ENCODE data around the gene CASP14.

The CASP14 gene

GRCh38 chr19:15022752-15023151, 26.5 kb upstream of the CASP14 start:
- H3K9ac ChIP-seq (ENCODE audit: low read length): no peak overlapping the region
- no peaks in the 10 kb centered on the region for H4K20me1 ChIP-seq (ENCODE audit: insufficient read depth, low read length)
- DNase-seq: no peak
- H3K4me1 ChIP-seq (ENCODE audit: low read length): no peaks in the 10 kb centered on the region
- no peaks in the 10 kb centered on the region for H3K9me3 ChIP-seq (replicated peaks; ENCODE audit: insufficient read depth, low read length)
- H3K4me2 ChIP-seq (ENCODE audit: low read depth, low read length): no peak overlapping the region
- no peaks in the 10 kb centered on the region for H3F3A ChIP-seq (ENCODE audit: insufficient read depth, low read length)
- H3K27me3 ChIP-seq (replicated peaks; ENCODE audit: insufficient read depth, low read length): peaks cover 55% of the 10 kb centered on the region
- no peaks in the 10 kb centered on the region for H3K79me2 ChIP-seq (ENCODE audit: low read length)
- H3K4me3 ChIP-seq (ENCODE audit: low read length): no peak overlapping the region
- H3K9me2 ChIP-seq (replicated peaks; ENCODE audit: insufficient read depth, low read length): no peaks in the 10 kb centered on the region
- TF ChIP-seq EZH2phosphoT487 (IDR thresholded peaks at IDR 0.05; ENCODE audit: low read length) (no peak), CTCF (IDR thresholded peaks at IDR 0.05; ENCODE audit: low read length) (no peak), EZH2 (optimal IDR thresholded peaks at IDR 0.05; ENCODE audit: low read depth, low read length) (no peak)
- no peak overlapping the region for H3K27ac ChIP-seq (ENCODE audit: low read length)
- no peak overlapping the region for H2AFZ ChIP-seq (ENCODE audit: low read length)
- H3K36me3 ChIP-seq (replicated peaks; ENCODE audit: insufficient read depth, low read length): no peaks in the 10 kb centered on the region

GRCh38 chr19:15025217-15025616, 24.1 kb upstream of the CASP14 start:
- no peaks in the 10 kb centered on the region for H3K36me3 ChIP-seq (replicated peaks; ENCODE audit: insufficient read depth, low read length)
- DNase-seq: no peak
- no peak overlapping the region for H3K9ac ChIP-seq (ENCODE audit: low read length)
- no peaks in the 10 kb centered on the region for H4K20me1 ChIP-seq (ENCODE audit: insufficient read depth, low read length)
- no peaks in the 10 kb centered on the region for H3K9me3 ChIP-seq (replicated peaks; ENCODE audit: insufficient read depth, low read length)
- H3K27me3 ChIP-seq (replicated peaks; ENCODE audit: insufficient read depth, low read length): peaks cover 66% of the 10 kb centered on the region
- no peaks in the 10 kb centered on the region for H3F3A ChIP-seq (ENCODE audit: insufficient read depth, low read length)
- H3K27ac ChIP-seq (ENCODE audit: low read length): no peak overlapping the region
- no peak overlapping the region for H3K4me2 ChIP-seq (ENCODE audit: low read depth, low read length)
- TF ChIP-seq CTCF (IDR thresholded peaks at IDR 0.05; ENCODE audit: low read length): peak; percentile 26
- no peak for TF ChIP-seq EZH2phosphoT487 (IDR thresholded peaks at IDR 0.05; ENCODE audit: low read length)
- no peak overlapping the region for H3K4me3 ChIP-seq (ENCODE audit: low read length)
- no peaks in the 10 kb centered on the region for H3K4me1 ChIP-seq (ENCODE audit: low read length)
- H2AFZ ChIP-seq (ENCODE audit: low read length): no peak overlapping the region
- no peaks in the 10 kb centered on the region for H3K79me2 ChIP-seq (ENCODE audit: low read length)
- H3K9me2 ChIP-seq (replicated peaks; ENCODE audit: insufficient read depth, low read length): no peaks in the 10 kb centered on the region

GRCh38 chr19:15028490-15028889, 20.8 kb upstream of the CASP14 start:
- Histone ChIP-seq H3K9ac (ENCODE audit: low read length) (no peak overlapping the region), H3K27ac (ENCODE audit: low read length) (no peak overlapping the region), H3K79me2 (ENCODE audit: low read length) (no peaks in the 10 kb centered on the region), H3K4me1 (ENCODE audit: low read length) (no peaks in the 10 kb centered on the region), H4K20me1 (ENCODE audit: insufficient read depth, low read length) (no peaks in the 10 kb centered on the region), H3K9me3 (replicated peaks; ENCODE audit: insufficient read depth, low read length) (no peaks in the 10 kb centered on the region), H2AFZ (ENCODE audit: low read length) (no peak overlapping the region), H3K4me2 (ENCODE audit: low read depth, low read length) (no peak overlapping the region), H3F3A (ENCODE audit: insufficient read depth, low read length) (no peaks in the 10 kb centered on the region), H3K36me3 (replicated peaks; ENCODE audit: insufficient read depth, low read length) (no peaks in the 10 kb centered on the region), H3K27me3 (replicated peaks; ENCODE audit: insufficient read depth, low read length) (peaks cover 75% of the 10 kb centered on the region), H3K4me3 (ENCODE audit: low read length) (no peak overlapping the region), H3K9me2 (replicated peaks; ENCODE audit: insufficient read depth, low read length) (no peaks in the 10 kb centered on the region)
- no peak for DNase-seq
- TF ChIP-seq CTCF (IDR thresholded peaks at IDR 0.05; ENCODE audit: low read length) (no peak), EZH2phosphoT487 (IDR thresholded peaks at IDR 0.05; ENCODE audit: low read length) (no peak), EZH2 (optimal IDR thresholded peaks at IDR 0.05; ENCODE audit: low read depth, low read length) (no peak)

All from MM.1S (cell line).